K562 (cell line): ENCODE data around the gene VPS45. TPM values are rescaled to one million over a fixed set of nuclear protein-coding genes. Genes with fewer than 3 reads are reported as not detected.

Source experiments
- GATA2 ChIP-seq: sonication (generic); formaldehyde crosslinking; IDR thresholded peaks from 2 replicates; pipeline ENCODE4 v1.4.0; 2020; ENCODE audit warnings: mild to moderate bottlenecking, missing genetic modification reagents
- HCFC1 ChIP-seq: IDR thresholded peaks from 2 replicates; pipeline ENCODE4 v1.6.1; 2012; ENCODE audit warnings: low read depth, low read length, improper control_type of control experiment
- JUND ChIP-seq, 2 experiments: IDR thresholded peaks; 2 replicates in 1 of 2; 3 replicates in 1 of 2; pipeline ENCODE4 v1.6.1; 2011; ENCODE audit warnings: borderline replicate concordance in 2 of 2, low read depth in 2 of 2, low read length in 2 of 2, improper control_type of control experiment in 1 of 2, missing biosample characterization in 1 of 2, missing genetic modification characterization in 1 of 2, missing genetic modification reagents in 1 of 2
- KDM1A ChIP-seq, 2 experiments: fragments of 450-650 bp; IDR thresholded peaks; 2 replicates each; pipeline ENCODE4 v1.6.1; 2016; ENCODE audit warnings: mild to moderate bottlenecking in 2 of 2
- NFYB ChIP-seq: IDR thresholded peaks from 2 replicates; pipeline ENCODE4 v1.6.1; 2011; ENCODE audit warnings: mild to moderate bottlenecking, moderate library complexity; ENCODE audit not compliant: insufficient read length; ENCODE audit errors: extremely low read depth
- RB1 ChIP-seq: fragments of 450-650 bp; IDR thresholded peaks from 2 replicates; pipeline ENCODE4 v1.6.1; 2017; ENCODE audit warnings: low read depth, mild to moderate bottlenecking
- SOX6 ChIP-seq: fragments of 450-650 bp; IDR thresholded peaks from 2 replicates; pipeline ENCODE4 v1.6.1; 2014; ENCODE audit warnings: mild to moderate bottlenecking
- polyA plus RNA-seq, 8 experiments: library from polyadenylated mRNA; depleted of rRNA in 4 of 8; stranded (reverse) in 5 of 8; unstranded in 3 of 8; fragments of >200 nt; fragmentation: Nextera tagmentation in 2 of 8; fragmentation: Illumina TruSeq in 1 of 8; extraction: Ambion mirVana in 2 of 8; extraction: Trizol in 1 of 8; gene quantifications; 2 replicates each; pipeline versions ENCODE4 v1.2.1 to v1.2.3, GENCODE V29; 2011 to 2014; ENCODE audit warnings: inconsistent platforms in 1 of 8, missing spikeins in 1 of 8
- total RNA-seq, 7 experiments: library from RNA; depleted of rRNA in 6 of 7; stranded (reverse); fragments of >200 nt in 6 of 7; fragmentation: Illumina TruSeq in 2 of 7; extraction: Trizol in 2 of 7; gene quantifications; 2 replicates each; pipeline versions ENCODE4 v1.2.1 to v1.2.3, GENCODE V29; 2011 to 2021; ENCODE audit warnings: low replicate concordance in 1 of 7
- TF ChIP-seq, protein P1 (sequence below): fragments of 450-650 bp; IDR thresholded peaks from 2 replicates; pipeline ENCODE4 v1.7.1; 2018; ENCODE audit warnings: mild to moderate bottlenecking, low read depth; ENCODE audit not compliant: partially characterized antibody
- TF ChIP-seq, protein P2 (sequence below), 2 experiments: fragments of 200-800 bp in 1 of 2; sonication (Bioruptor generic) in 1 of 2; sonication (generic) in 1 of 2; formaldehyde crosslinking in 1 of 2; IDR thresholded peaks in 1 of 2; conservative IDR thresholded peaks in 1 of 2; 2 replicates each; pipeline versions ENCODE4 v1.5.0 to v1.6.1; 2016 to 2020; ENCODE audit warnings: missing compliant biosample characterization in 1 of 2, missing genetic modification characterization in 1 of 2, missing genetic modification reagents in 1 of 2
- TF ChIP-seq, protein P3 (sequence below): fragments of 200-800 bp; sonication (Bioruptor generic); IDR thresholded peaks from 2 replicates; pipeline ENCODE4 v1.6.1; 2017; ENCODE audit warnings: missing genetic modification characterization, missing compliant biosample characterization

The VPS45 gene
- total and polyA plus RNA-seq, 9 of the 15 experiments (the other 6 are each of a cell fraction or from before 2014, with no cell fraction given) = 17.9 to 48.2 (median 34.4) TPM

DNA sequence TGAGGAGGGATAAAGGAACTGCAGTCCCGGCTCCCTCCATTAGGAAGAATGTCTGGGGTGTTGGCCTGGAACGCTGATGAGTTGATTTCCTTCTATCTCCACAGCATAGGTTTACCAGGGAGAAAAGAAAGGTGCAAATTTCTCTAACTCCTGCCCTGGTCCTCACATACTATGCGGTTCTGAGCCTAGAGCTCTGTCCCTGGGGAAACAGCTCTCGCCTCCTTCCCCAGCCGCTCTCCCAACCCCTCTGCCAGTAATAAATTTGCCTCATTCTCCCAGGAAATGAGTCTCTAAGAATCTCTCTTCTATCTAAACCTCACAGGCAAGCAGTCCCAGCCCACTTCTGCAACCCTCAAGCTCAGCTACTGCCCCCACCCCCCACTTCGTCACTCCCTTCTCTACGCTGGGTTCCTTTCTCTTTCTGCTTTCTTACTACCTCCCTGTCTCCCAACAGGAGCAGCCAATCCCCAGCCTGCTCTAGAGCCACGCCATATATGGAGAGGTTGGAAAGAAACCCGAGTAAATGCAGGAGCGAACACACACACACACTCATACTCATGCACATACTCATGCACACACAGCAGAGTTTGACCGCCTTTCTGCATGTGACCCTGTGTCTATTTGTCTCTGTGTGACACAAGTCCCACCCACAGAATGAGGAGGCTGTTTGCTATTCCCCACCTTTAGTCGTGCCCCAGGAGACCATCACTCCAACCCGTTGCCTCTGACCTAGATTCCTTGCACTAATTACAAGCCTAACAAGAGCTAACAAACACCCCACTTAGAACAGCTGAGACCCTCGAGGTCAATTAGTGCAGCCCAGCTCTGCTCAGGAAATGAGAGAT lies 95.5 kb downstream of the VPS45 start (continued):
- TF ChIP-seq, protein P1, sequence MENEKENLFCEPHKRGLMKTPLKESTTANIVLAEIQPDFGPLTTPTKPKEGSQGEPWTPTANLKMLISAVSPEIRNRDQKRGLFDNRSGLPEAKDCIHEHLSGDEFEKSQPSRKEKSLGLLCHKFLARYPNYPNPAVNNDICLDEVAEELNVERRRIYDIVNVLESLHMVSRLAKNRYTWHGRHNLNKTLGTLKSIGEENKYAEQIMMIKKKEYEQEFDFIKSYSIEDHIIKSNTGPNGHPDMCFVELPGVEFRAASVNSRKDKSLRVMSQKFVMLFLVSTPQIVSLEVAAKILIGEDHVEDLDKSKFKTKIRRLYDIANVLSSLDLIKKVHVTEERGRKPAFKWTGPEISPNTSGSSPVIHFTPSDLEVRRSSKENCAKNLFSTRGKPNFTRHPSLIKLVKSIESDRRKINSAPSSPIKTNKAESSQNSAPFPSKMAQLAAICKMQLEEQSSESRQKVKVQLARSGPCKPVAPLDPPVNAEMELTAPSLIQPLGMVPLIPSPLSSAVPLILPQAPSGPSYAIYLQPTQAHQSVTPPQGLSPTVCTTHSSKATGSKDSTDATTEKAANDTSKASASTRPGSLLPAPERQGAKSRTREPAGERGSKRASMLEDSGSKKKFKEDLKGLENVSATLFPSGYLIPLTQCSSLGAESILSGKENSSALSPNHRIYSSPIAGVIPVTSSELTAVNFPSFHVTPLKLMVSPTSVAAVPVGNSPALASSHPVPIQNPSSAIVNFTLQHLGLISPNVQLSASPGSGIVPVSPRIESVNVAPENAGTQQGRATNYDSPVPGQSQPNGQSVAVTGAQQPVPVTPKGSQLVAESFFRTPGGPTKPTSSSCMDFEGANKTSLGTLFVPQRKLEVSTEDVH = no peak
- TF ChIP-seq RB1 (0 out of 2 replicates have a peak, but pooled peaks have one; percentile 15), KDM1A (IDR thresholded peaks at IDR 0.05) (peak; percentile 16 to 88; a peak in 3 of 4 replicates), GATA2 (no peak), HCFC1 (0 out of 2 replicates have a peak, but pooled peaks have one; percentile 14), SOX6 (peak; percentile 61; the same call in 1 of the 2 replicates), NFYB (no peak), JUND (IDR thresholded peaks at IDR 0.05; ENCODE audit: borderline replicate concordance, low read depth, low read length) (peak; percentile 45), JUND (tag; IDR thresholded peaks at IDR 0.05; ENCODE audit: borderline replicate concordance, low read depth, low read length) (peak; percentile 27; the same call in 1 of the 3 replicates)
- TF ChIP-seq, protein P2, sequence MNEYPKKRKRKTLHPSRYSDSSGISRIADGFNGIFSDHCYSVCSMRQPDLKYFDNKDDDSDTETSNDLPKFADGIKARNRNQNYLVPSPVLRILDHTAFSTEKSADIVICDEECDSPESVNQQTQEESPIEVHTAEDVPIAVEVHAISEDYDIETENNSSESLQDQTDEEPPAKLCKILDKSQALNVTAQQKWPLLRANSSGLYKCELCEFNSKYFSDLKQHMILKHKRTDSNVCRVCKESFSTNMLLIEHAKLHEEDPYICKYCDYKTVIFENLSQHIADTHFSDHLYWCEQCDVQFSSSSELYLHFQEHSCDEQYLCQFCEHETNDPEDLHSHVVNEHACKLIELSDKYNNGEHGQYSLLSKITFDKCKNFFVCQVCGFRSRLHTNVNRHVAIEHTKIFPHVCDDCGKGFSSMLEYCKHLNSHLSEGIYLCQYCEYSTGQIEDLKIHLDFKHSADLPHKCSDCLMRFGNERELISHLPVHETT (CRISPR knock-in tag; conservative IDR thresholded peaks at IDR 0.05 in 1 of 2, IDR thresholded peaks at IDR 0.05 in 1 of 2) = no peak
- TF ChIP-seq, protein P3, sequence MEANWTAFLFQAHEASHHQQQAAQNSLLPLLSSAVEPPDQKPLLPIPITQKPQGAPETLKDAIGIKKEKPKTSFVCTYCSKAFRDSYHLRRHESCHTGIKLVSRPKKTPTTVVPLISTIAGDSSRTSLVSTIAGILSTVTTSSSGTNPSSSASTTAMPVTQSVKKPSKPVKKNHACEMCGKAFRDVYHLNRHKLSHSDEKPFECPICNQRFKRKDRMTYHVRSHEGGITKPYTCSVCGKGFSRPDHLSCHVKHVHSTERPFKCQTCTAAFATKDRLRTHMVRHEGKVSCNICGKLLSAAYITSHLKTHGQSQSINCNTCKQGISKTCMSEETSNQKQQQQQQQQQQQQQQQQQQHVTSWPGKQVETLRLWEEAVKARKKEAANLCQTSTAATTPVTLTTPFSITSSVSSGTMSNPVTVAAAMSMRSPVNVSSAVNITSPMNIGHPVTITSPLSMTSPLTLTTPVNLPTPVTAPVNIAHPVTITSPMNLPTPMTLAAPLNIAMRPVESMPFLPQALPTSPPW (CRISPR knock-in tag) = peak; percentile 83
